Measurements from ENCODE around the gene CEP55. TPM values are rescaled to one million over a fixed set of nuclear protein-coding genes. Genes with fewer than 3 reads are reported as not detected.

The CEP55 gene
- total RNA-seq, 1 donor from 2014 or later = 0.35 TPM

DNA sequence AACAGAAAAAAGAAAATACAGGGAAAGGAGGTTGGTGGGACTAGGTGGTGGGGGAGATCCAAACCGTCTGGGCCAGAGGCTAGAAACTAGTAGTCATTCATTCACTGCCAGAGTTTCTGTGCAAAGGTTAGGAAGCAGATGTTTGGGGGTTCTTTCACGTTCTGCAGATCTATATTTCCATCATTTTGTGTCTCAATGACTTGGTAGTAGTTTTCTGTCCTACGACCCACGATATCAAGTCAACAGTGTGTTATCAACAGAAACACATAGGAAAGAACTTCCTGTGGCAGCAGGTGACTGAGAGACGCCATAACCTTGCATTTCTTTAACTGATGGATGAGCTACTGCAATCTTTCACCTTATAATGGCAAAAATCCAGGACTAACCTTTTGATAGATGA, 1.8 kb downstream of the CEP55 start:
- intact Hi-C loops (cut with DNase I) = no loop called here
- no peak overlapping the region for H3K4me3 ChIP-seq
- H3K27me3 ChIP-seq = no peaks in the 10 kb centered on the region
- no peak overlapping the region for H3K27ac ChIP-seq
- peaks cover 3% of the 10 kb centered on the region for H3K4me1 ChIP-seq
- ATAC-seq (no peak), DNase-seq (no peak)
- H3K9me3 ChIP-seq = no peaks in the 10 kb centered on the region
- no peaks in the 10 kb centered on the region for H3K36me3 ChIP-seq
- no peak for TF ChIP-seq CTCF (IDR thresholded peaks at IDR 0.05)

- no peak overlapping the region for H3K27ac ChIP-seq
- DNase-seq = no peak
- H3K36me3 ChIP-seq = no peaks in the 10 kb centered on the region
- no peak for ATAC-seq
- no peak overlapping the region for H3K4me3 ChIP-seq
- intact Hi-C loops (cut with DNase I) = no loop called here
- no peaks in the 10 kb centered on the region for H3K27me3 ChIP-seq
- H3K9me3 ChIP-seq = no peaks in the 10 kb centered on the region
- peaks cover 2% of the 10 kb centered on the region for H3K4me1 ChIP-seq
- no peak for TF ChIP-seq CTCF (IDR thresholded peaks at IDR 0.05)
Measured at GRCh38 chr10:93501650-93502049, 5.2 kb downstream of the CEP55 start.

GRCh38 chr10:93503075-93503474, 6.7 kb downstream of the CEP55 start:
- Histone ChIP-seq H3K4me1 (no peaks in the 10 kb centered on the region), H3K4me3 (no peak overlapping the region), H3K27me3 (no peaks in the 10 kb centered on the region), H3K9me3 (no peaks in the 10 kb centered on the region), H3K36me3 (no peaks in the 10 kb centered on the region), H3K27ac (no peak overlapping the region)
- no peak for ATAC-seq
- intact Hi-C loops (cut with DNase I) = no loop called here
- no peak for TF ChIP-seq CTCF (IDR thresholded peaks at IDR 0.05)
- no peak for DNase-seq

DNA sequence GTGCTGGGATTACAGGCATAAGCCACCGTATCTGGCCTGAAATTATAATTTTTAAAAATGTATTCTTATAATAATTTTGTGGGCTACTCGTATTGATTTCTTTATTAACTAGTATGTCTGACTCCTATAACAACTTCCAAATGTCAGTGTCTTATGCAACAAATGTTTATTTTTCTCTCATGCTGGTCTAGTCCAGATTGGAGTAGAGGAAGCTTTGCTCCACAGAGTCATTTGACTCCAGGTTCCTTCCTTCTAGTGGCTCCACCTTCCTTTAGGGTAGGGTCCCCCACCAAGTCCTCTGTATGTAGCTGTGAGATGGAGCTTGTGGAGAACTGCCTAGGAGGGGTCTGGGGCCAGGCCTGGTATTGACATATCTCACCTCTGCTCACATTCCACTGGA, 8.7 kb downstream of the CEP55 start:
- no peak overlapping the region for H3K4me3 ChIP-seq
- DNase-seq (no peak), ATAC-seq (peak; percentile 23)
- H3K27ac ChIP-seq = no peak overlapping the region
- no peaks in the 10 kb centered on the region for H3K36me3 ChIP-seq
- intact Hi-C loops (cut with DNase I) = no loop called here
- no peak for TF ChIP-seq CTCF (IDR thresholded peaks at IDR 0.05)
- no peaks in the 10 kb centered on the region for H3K9me3 ChIP-seq
- H3K4me1 ChIP-seq = no peaks in the 10 kb centered on the region
- no peaks in the 10 kb centered on the region for H3K27me3 ChIP-seq

GRCh38 chr10:93509816-93510215, 13.4 kb downstream of the CEP55 start:
- Histone ChIP-seq H3K27ac (no peak overlapping the region), H3K27me3 (no peaks in the 10 kb centered on the region), H3K36me3 (no peaks in the 10 kb centered on the region), H3K9me3 (no peaks in the 10 kb centered on the region), H3K4me3 (no peak overlapping the region), H3K4me1 (peaks cover 7% of the 10 kb centered on the region)
- intact Hi-C loops (cut with DNase I) = no loop called here
- TF ChIP-seq CTCF (IDR thresholded peaks at IDR 0.05) = no peak
- ATAC-seq = no peak
- no peak for DNase-seq

GRCh38 chr10:93512565-93512964, 16.2 kb downstream of the CEP55 start:
- no peak overlapping the region for H3K27ac ChIP-seq
- ATAC-seq (no peak), DNase-seq (no peak)
- H3K4me3 ChIP-seq = no peak overlapping the region
- no peaks in the 10 kb centered on the region for H3K36me3 ChIP-seq
- H3K9me3 ChIP-seq = no peaks in the 10 kb centered on the region
- H3K27me3 ChIP-seq = no peaks in the 10 kb centered on the region
- intact Hi-C loops (cut with DNase I) = no loop called here
- peaks cover 16% of the 10 kb centered on the region for H3K4me1 ChIP-seq
- TF ChIP-seq CTCF (IDR thresholded peaks at IDR 0.05) = no peak

All from upper lobe of right lung (tissue), 1 donor.